HFFc6 (cell line): ENCODE results near the gene XNDC1N. TPM values are rescaled to one million over a fixed set of nuclear protein-coding genes. Genes with fewer than 3 reads are reported as not detected.

Experiments used
- DNase-seq: peaks from one replicate; pipeline ENCODE4 v3.0.0-alpha.2; 2018
- H3K27ac Mint-ChIP-seq: 2 replicates; pipeline ENCODE4 v1.8.0; 2020; ENCODE audit warnings: mild to moderate bottlenecking, mixed read lengths
- H3K27me3 Mint-ChIP-seq: 2 replicates; pipeline ENCODE4 v1.8.0; 2021; ENCODE audit warnings: mild to moderate bottlenecking, moderate library complexity, mixed read lengths; ENCODE audit not compliant: insufficient read depth
- H3K36me3 Mint-ChIP-seq: 2 replicates; pipeline ENCODE4 v1.8.0; 2021; ENCODE audit warnings: low read depth, mixed read lengths
- H3K4me1 Mint-ChIP-seq: 2 replicates; pipeline ENCODE4 v1.8.0; 2020; ENCODE audit warnings: low read depth, mixed read lengths
- H3K4me3 Mint-ChIP-seq: 2 replicates; pipeline ENCODE4 v1.8.0; 2020; ENCODE audit warnings: mild to moderate bottlenecking, moderate library complexity, mixed read lengths
- H3K9me3 Mint-ChIP-seq: 2 replicates; pipeline ENCODE4 v1.8.0; 2020; ENCODE audit warnings: mild to moderate bottlenecking, mixed read lengths
- CTCF ChIP-seq: fragments of 200-600 bp; sonication (generic); IDR thresholded peaks from 2 replicates; pipeline ENCODE4 v1.5.0; 2021; ENCODE audit warnings: antibody characterized with exemption, mild to moderate bottlenecking
- total RNA-seq, 6 experiments: library from RNA; stranded (reverse); fragmentation: NEBNext Ultra II Directional; extraction: Animal tissue kit (Norgen Biotek cat#: 25700); gene quantifications; 2 replicates in 1 of 6; 3 replicates in 5 of 6; pipeline ENCODE4 v1.2.3, GENCODE V29; 2021

The XNDC1N gene
- total RNA-seq, 6 experiments from 2014 or later: 2.3 to 4.0 (median 3.4) TPM

- Mint-ChIP-seq H3K9me3 (no peaks in the 10 kb centered on the region), H3K27ac (no peak overlapping the region; the same call in 1 of the 2 replicates), H3K4me1 (peaks cover 41% of the 10 kb centered on the region), H3K36me3 (0 out of 2 replicates have a peak, but pooled peaks cover 4% of the 10 kb centered on the region), H3K4me3 (no peak overlapping the region), H3K27me3 (no peaks in the 10 kb centered on the region; the same call in none of the 2 replicates)
- DNase-seq: no peak
- TF ChIP-seq CTCF: no peak
Measured at GRCh38 chr11:71937826-71938225, 9.4 kb upstream of the XNDC1N start.

GRCh38 chr11:71936825-71937224, 8.4 kb upstream of the XNDC1N start:
- Mint-ChIP-seq H3K4me3 (no peak overlapping the region), H3K36me3 (0 out of 2 replicates have a peak, but pooled peaks cover 4% of the 10 kb centered on the region), H3K27me3 (no peaks in the 10 kb centered on the region; the same call in none of the 2 replicates), H3K4me1 (peaks cover 43% of the 10 kb centered on the region), H3K27ac (no peak overlapping the region), H3K9me3 (no peaks in the 10 kb centered on the region)
- DNase-seq: peak; percentile 28
- TF ChIP-seq CTCF: no peak

- no peak overlapping the region for H3K27ac Mint-ChIP-seq
- 0 out of 2 replicates have a peak, but pooled peaks cover 4% of the 10 kb centered on the region for H3K36me3 Mint-ChIP-seq
- DNase-seq: no peak
- H3K4me3 Mint-ChIP-seq: no peak overlapping the region
- peaks cover 57% of the 10 kb centered on the region for H3K4me1 Mint-ChIP-seq
- no peaks in the 10 kb centered on the region for H3K9me3 Mint-ChIP-seq
- no peaks in the 10 kb centered on the region; the same call in none of the 2 replicates for H3K27me3 Mint-ChIP-seq
- TF ChIP-seq CTCF: no peak
Measured at GRCh38 chr11:71935338-71935925, 7.0 kb upstream of the XNDC1N start.

GRCh38 chr11:71934213-71934612, 5.8 kb upstream of the XNDC1N start:
- no peaks in the 10 kb centered on the region for H3K9me3 Mint-ChIP-seq

GRCh38 chr11:71933141-71933933, 4.9 kb upstream of the XNDC1N start:
- H3K9me3 Mint-ChIP-seq: no peaks in the 10 kb centered on the region
- H3K4me1 Mint-ChIP-seq: peaks cover 68% of the 10 kb centered on the region
- DNase-seq: no peak
- H3K27me3 Mint-ChIP-seq: no peaks in the 10 kb centered on the region; the same call in none of the 2 replicates
- H3K27ac Mint-ChIP-seq: no peak overlapping the region
- TF ChIP-seq CTCF: no peak
- H3K36me3 Mint-ChIP-seq: no peaks in the 10 kb centered on the region; the same call in 1 of the 2 replicates
- H3K4me3 Mint-ChIP-seq: no peak overlapping the region

More at GRCh38 chr11:71934213-71934612, 5.8 kb upstream of the XNDC1N start:
- Mint-ChIP-seq H3K27me3 (no peaks in the 10 kb centered on the region; the same call in none of the 2 replicates), H3K27ac (no peak overlapping the region), H3K36me3 (peaks cover 1% of the 10 kb centered on the region; the same call in 1 of the 2 replicates), H3K4me1 (peaks cover 68% of the 10 kb centered on the region), H3K4me3 (no peak overlapping the region)
- TF ChIP-seq CTCF: no peak
- no peak for DNase-seq
